Activated T-cell treated with anti-CD3 and anti-CD28 coated beads for 4 hours (primary cell): ENCODE measurements around the gene KIAA2012.

Experiments used
- DNase-seq: peaks from one replicate; pipeline ENCODE4 v3.0.0-alpha.2; 2020

KIAA2012 gene

GRCh38 chr2:202044777-202045176 is 28.3 kb upstream of the KIAA2012 start:
- no peak for DNase-seq

GRCh38 chr2:202046572-202046971 is 26.5 kb upstream of the KIAA2012 start:
- no peak for DNase-seq

GRCh38 chr2:202049092-202049728 is 23.8 kb upstream of the KIAA2012 start:
- no peak for DNase-seq

- DNase-seq = no peak
Observed at GRCh38 chr2:202049840-202050239, 23.2 kb upstream of the KIAA2012 start.

- no peak for DNase-seq
Observed at GRCh38 chr2:202050652-202051051, 22.4 kb upstream of the KIAA2012 start.

GRCh38 chr2:202051499-202052161 is 21.4 kb upstream of the KIAA2012 start:
- no peak for DNase-seq

- no peak for DNase-seq
Observed at GRCh38 chr2:202052235-202052634, 20.8 kb upstream of the KIAA2012 start.

- no peak for DNase-seq
Observed at GRCh38 chr2:202054679-202055078, 18.4 kb upstream of the KIAA2012 start.

- DNase-seq = no peak
Observed at GRCh38 chr2:202056611-202057010, 16.4 kb upstream of the KIAA2012 start.

GRCh38 chr2:202060218-202060617 is 12.8 kb upstream of the KIAA2012 start:
- DNase-seq = no peak

GRCh38 chr2:202061695-202062094 is 11.4 kb upstream of the KIAA2012 start:
- no peak for DNase-seq

- no peak for DNase-seq
Observed at GRCh38 chr2:202064171-202064880, 8.7 kb upstream of the KIAA2012 start.

GRCh38 chr2:202064881-202065230 is 8.2 kb upstream of the KIAA2012 start:
- DNase-seq = no peak

- no peak for DNase-seq
Observed at GRCh38 chr2:202065876-202066275, 7.2 kb upstream of the KIAA2012 start.

GRCh38 chr2:202066875-202067274 is 6.2 kb upstream of the KIAA2012 start:
- no peak for DNase-seq

GRCh38 chr2:202067589-202067988 is 5.5 kb upstream of the KIAA2012 start:
- DNase-seq = no peak

- no peak for DNase-seq
Observed at GRCh38 chr2:202069170-202070067, 3.6 kb upstream of the KIAA2012 start.

- DNase-seq = no peak
Observed at GRCh38 chr2:202071107-202071506, 1.9 kb upstream of the KIAA2012 start.

GRCh38 chr2:202072226-202072625 is 829 bp upstream of the KIAA2012 start:
- DNase-seq = no peak

GRCh38 chr2:202074324-202074723 is 1.3 kb downstream of the KIAA2012 start:
- DNase-seq = no peak

- no peak for DNase-seq
Observed at GRCh38 chr2:202079310-202079709, 6.3 kb downstream of the KIAA2012 start.

GRCh38 chr2:202084265-202084664 is 11.2 kb downstream of the KIAA2012 start:
- DNase-seq = no peak

- DNase-seq = no peak
Observed at GRCh38 chr2:202088777-202089176, 15.7 kb downstream of the KIAA2012 start.
